NCI-H2029 (cell line): ENCODE results near the gene RFNG.

Experiments used
- DNase-seq: peaks from one replicate; lab custom pipeline; 2025; lab: John Stamatoyannopoulos, UW

Gene RFNG

DNA sequence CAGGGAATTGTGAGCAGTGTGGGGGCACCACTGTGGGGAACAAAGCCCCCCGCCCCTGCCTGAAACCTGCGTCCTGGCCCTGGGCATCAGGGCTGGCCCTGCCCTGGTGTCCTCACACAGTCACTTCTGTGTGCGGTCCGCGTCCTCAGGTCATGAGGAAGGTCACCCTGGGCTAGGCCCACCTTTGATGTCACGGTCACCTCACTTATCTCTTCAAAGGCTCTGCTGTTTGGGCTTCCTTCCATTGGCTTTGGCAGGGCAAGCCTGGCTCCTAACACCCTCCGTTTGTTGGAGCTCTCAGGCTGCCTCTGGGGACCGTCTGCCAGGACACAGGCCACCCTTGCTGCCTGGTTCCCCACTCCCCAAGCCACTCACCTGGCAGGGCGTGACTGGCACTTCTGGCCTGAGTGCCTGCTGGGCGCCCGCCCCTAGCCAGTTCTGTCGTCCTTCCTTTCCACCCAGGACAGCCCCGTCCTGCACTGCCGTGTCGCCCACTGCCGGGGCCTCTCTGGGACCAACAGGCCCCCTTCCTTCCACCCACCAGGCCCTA is 37.8 kb downstream of the RFNG start:
- DNase-seq, result no peak

GRCh38 chr17:82013341-82013740 is 38.3 kb downstream of the RFNG start:
- no peak for DNase-seq

- no peak for DNase-seq
Measured at GRCh38 chr17:82012640-82013295, 38.8 kb downstream of the RFNG start.

DNA sequence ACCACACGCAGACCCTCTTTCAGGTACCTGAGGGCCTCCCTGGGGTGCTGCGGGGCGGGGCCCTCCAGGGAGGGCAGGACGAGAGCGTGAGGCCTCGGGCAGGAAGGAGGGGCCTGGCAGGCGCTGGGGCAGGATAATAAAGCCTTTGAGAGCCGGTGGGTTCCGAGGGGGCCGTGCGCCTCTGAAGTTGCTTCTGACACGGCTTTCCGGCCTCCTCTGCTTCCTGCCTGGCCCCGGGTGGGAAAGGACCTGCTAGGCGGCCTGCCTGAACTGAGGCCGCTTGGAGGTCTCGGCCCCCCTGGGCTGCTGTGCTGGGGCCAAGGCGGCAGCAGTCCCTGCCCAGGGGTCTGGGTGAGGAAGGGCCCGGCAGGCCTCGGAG is 39.4 kb downstream of the RFNG start:
- no peak for DNase-seq

DNA sequence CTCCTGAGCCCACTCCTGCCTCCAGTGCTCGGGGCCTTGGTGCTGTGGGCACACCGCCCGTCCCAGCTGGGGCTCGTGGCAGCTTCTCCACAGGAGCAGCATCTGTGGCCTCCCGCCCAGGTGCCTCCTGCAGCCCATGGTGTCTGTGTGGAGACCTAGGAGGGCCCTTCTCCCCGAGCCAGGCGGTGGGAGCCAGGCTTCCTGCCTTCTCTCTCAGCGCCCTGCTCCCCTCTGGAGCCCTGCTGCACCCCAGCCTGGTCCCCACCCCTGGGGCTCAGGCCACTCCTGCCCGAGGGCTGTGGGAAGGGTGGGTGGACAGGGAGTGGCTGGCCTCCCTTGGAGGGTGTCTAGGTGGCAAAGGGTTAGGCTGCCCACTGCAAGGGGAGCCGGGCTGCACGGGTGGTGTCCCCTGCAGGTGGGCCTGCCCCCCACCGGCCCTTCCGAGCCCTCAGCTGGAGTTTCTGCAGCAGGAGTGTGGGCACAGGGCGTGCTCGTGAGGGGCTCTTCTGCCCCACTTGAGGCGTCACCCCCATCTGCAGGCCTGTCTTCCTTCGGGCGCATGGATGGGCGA is 39.9 kb downstream of the RFNG start:
- no peak for DNase-seq

DNA sequence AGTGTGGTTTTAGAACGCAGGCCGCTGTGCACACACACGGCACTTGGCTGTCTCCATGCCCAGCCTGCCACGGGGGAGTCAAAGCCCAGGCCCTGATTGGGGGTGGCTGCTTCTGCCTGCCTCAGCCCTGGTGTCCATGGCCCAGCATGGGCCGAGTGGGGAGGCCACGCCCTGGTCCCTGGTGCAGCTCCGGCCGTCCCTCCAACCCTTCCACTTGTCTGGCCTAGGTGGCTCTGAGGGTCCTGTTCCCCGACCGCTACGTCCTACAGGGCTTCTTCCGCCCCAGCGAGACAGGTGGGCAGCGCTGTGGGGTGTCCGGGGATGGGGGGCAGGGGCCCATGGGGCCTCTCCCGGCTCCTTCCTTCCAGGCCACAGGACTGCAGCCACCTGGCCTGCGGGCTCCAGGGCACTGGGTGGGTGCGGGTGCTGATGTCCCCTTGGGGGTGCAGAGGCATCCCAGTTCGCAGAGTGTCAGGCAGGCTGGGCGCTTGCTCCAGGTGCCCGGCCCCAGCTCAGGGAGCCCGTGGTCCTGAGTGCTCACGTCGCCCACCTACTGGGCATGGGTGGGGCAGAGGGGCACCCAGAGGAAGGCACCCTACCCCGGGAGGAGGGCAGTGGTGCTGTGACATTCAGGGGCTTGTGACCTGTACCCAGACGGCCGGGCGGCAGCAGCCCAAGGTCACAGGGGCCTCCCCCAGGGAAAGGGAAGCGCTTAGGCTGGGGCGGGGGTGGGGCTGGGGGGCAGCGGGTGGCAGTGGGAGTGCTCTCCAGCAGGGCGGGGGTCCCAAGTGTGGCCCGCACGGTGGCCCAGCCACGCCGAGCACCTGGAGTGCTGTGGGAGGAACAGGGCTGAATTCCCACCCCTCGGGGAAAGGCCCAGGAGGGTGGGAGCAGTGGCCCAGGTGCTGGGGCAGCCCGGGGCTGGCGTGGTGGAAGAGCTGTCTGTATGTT is 40.8 kb downstream of the RFNG start:
- no peak for DNase-seq

- DNase-seq, result no peak
Measured at GRCh38 chr17:82009413-82009812, 42.2 kb downstream of the RFNG start.

DNA sequence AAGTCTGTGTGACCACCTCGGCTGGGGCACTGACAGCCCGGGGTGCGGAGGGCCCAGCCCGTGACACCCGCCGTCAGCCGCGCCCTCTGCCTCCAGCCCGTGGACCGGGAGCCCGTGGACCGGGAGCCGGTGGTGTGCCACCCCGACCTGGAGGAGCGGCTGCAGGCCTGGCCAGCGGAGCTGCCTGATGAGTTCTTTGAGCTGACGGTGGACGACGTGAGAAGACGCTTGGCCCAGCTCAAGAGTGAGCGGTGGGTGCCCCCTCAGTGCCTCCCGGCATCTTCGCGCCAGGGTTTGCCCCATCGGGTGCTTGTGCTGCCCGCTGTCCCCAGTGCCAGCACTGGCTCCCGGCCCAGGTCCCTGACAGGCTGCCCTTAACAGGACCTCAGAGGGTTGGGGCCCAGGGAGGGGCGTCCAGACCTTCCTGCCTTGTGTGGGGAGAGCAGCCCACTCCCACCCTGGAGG is 42.6 kb downstream of the RFNG start:
- DNase-seq, result no peak

DNA sequence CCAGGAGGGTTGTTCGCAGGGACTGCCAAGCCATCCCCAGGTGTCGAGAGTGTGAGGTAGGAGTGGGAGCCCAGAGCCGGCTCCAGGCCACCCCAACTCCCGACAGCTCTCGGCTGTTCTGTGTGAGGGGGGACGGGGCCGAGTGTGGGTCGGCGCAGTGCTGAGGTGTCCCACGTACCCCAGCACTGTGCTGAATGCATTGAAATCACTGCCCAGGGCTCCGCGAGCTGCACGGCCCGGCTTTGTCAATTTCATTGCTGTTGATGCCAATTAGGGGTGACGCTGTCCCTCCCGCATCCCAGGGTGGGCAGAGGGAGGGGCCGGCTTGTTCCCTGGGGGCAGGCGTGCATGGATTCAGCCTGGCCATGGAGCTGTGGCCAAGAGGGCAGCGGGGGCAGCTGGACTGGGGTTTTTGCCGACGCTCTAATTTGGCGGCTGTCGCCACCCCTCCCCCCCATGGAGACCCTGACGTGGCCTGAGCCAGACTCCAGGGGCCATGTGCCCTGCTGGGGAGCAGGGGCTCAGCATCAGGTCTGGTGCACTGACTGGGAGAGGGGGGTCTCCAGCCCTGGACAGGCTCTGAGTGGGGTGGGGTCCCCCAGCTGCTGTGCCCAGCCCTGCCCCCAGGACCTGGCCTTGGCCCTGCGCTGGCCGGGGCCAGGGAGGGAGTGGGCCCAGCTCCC is 43.2 kb downstream of the RFNG start:
- no peak for DNase-seq

DNA sequence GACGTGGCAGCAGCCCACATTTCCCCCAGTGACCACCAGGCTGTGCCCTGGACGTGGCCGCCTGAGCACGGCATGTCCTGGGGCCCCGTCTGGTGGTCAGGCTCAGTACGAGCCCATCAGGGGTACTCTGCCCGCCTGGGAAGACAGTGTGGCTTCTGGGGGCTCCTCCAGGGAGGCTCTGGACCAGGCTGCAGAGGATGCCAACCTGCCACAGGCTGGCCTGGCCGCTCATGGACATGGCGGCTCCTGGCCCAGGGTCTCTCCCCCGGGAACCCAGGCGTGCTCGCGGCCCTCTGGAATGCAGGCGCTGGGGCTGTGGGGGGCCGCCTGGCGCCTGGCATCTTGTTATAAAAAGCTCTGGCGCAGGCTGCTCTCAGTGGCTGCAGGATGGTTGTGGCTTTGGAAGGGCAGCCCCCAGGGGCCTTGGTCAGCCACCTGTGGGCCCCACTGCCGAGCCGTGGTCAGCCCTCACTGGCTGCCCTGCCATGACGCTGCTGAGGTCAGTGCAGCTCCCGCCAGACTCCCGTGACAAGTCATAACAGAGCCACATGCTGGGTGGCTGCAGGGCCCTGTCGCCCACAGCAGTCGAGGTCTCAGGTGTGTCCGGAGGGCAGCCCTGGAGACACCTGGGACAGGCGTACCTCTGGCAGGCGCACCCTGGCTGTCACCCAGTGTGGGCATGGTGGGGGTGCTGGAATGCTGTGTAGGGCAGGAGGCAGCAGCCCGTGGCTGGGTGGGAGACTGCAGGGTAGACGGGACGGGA is 43.9 kb downstream of the RFNG start:
- DNase-seq, result no peak

DNA sequence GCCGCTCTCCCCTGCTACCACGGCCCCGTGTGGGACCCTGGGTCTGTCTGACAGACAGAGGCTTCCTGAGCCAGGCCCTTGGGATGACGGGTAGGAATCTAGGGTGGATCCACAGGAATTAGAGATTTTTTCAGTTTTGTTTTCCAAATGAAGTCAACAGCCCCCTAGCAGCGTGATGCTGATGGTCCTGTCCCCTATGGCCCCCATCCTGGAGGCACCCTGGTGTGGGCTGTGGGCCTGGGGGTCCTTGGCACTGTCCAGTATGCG is 44.5 kb downstream of the RFNG start:
- no peak for DNase-seq

DNA sequence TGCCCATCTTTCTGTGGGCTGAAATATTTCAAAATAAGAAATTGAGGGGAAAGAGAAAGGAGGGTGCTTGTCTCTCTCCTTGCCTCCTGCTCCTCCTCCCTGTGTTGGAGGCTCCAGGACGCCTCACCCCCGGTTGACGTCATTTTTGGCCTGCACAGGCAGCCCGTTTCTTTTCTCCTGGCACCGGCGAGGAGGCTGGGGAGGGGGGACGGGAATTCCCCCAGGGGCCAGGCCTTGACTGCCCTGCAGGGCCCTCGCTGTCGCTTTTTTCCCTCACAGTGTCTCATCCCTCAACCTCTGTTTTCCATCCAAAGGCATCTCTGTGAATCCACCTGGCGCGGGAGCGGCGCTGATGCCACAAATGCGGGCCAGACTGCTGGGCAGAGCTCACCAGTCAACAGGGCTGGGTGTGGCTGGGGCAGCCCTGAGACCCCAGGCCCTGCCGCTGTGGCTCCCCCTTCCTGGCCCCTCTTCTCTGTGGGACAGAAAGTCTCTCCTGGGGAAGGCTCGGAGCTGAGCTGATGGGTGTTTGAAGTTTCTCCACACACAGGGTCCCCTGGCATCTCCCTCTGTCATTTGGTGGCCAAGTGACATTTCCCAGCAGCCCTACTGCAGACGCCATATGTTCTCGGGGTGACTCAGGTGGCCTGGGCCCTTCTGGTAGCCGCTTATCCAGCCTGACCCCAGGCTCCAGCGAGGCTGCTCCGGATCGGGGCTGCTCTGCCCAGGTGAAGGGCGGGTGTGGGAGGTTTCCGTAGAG is 45.0 kb downstream of the RFNG start:
- DNase-seq, result no peak

- no peak for DNase-seq
Measured at GRCh38 chr17:82005701-82006348, 45.8 kb downstream of the RFNG start.

DNA sequence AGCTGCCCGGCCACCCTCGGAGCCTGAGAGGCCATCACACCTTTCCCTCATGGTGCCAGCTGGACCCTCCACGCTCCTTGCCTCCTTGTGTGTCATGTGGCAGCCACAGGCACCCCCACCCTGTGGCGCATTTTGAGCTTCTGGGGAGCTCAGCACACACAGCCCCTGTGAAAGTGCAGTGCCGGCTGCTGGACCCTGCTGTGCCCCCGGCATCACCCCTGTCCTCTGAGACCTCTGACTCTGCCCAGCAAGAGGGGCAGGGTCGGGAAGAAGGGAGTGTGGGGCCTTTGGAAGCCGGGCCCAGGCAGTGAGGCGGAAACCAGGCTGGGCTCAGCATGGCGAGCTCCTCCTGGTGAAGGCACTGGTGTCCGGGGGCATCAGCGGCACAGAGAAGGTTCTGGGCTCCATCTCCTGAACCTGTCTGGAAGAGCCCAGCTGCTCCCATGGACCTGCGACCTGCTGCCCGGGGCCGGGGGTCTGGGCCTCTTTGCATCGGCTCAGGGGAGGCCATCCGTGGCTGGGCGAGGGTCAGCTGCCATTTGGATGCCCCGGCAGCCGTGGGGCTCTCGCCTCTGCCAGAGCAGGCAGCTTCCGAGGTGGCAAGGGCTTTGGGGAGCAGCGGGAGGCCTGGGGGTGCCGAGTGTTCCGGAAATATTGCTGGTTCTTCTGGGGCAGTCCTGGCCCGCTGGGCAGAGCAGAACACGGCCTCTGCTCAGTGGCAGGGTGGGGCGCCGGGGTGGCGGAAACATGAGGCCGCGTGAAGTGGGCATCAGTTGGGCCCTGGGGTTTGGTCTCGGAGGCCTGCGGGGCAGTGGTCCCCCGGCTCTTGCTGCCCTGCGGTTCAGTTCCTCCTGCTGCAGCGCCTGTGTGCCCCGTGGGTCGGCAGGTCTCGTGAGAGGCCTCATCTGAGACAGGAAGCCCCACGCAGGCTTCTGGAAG is 46.8 kb downstream of the RFNG start:
- no peak for DNase-seq

GRCh38 chr17:82003411-82004381 is 47.9 kb downstream of the RFNG start:
- DNase-seq, result no peak

- DNase-seq, result no peak
Measured at GRCh38 chr17:82001571-82002056, 50.0 kb downstream of the RFNG start.

DNA sequence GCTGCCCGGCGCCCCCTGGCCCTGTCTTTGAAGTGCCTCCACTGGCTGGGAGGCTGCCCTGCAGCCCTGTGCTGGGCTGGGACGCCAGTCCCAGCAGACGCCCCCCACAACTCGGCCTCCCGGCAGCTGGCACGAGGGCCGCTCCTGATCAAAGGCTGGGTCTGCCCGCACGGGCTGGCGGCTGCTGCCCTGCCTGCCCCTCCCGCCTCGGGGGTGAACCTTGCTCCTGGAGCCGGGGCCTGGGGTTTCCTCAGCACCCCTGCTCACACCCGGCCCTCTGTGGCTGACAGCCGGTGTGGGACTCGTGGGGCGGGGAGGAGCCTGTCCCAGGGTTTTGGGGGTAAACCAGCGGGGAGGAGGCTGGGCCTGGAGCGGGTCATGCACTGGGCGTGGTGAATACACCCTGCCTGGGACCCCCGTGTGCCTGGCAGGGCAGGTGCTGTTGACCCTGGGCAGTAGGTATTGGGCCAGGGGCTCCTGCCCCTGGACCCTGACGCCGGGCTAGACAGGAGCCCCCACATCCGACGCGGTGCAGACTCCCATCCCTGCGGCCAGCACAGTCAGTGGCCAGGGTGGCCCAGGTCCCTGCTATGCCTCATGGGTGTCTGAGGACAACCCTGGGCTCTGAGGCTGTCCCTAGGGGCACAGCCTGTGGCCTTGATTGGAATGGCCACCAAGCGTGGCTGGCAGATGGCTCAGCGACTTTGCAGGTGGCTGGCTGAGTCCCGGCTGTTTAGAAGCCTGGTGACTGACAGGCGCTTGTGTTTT is 50.6 kb downstream of the RFNG start:
- DNase-seq, result no peak
